ENCODE results near the gene DGKH.

DNA sequence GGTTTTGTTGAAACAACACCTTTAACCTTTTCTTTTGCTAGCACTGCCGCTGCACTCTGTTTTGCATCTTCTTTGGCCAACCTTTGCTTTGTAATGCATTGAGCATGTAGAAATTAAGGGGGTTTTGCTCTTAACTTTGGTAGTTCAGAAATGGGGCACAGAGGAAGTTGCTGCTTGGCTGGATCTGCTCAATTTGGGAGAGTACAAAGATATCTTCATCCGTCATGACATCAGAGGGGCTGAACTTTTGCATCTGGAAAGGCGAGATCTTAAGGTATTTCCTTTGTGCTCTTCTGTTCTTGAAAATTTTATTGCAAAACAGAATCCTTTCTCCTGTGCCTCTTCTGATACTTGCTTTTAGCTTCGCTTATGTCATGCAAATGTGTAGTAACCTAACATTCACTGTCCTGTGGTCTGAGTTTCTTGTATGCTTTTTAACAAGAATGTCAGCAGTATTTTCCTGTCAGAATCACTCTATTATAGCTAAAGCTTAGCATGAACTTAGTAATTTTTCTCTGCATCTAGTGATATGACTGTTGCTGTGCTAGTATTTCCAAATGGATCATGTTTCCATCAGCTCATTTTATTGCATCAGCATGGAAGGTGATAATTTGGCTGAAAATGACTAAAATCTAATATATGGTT lies 172.8 kb downstream of the DGKH start:
- TF ChIP-seq RELA (IDR thresholded peaks at IDR 0.05; ENCODE audit: borderline replicate concordance, partially characterized antibody): no peak
- TF ChIP-seq, protein P1, sequence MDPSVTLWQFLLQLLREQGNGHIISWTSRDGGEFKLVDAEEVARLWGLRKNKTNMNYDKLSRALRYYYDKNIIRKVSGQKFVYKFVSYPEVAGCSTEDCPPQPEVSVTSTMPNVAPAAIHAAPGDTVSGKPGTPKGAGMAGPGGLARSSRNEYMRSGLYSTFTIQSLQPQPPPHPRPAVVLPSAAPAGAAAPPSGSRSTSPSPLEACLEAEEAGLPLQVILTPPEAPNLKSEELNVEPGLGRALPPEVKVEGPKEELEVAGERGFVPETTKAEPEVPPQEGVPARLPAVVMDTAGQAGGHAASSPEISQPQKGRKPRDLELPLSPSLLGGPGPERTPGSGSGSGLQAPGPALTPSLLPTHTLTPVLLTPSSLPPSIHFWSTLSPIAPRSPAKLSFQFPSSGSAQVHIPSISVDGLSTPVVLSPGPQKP (IDR thresholded peaks at IDR 0.05; ENCODE audit: low read depth, low read length): no peak
